GM12864 (cell line): Measurements from ENCODE around the gene CNGA3.

Source experiments
- DNase-seq: peaks from one replicate; pipeline ENCODE4 v3.0.0-alpha.2; 2011; ENCODE audit warnings: low read depth
- H3K4me3 ChIP-seq: 2 replicates; pipeline ENCODE4 v1.5.1; 2011; ENCODE audit warnings: mild to moderate bottlenecking, low read depth, low read length, control low read depth
- TF ChIP-seq, protein P1 (sequence below): IDR thresholded peaks from 2 replicates; pipeline ENCODE4 v1.5.1; 2011; ENCODE audit warnings: low read depth, mild to moderate bottlenecking, moderate library complexity, low read length, control low read depth, inconsistent platforms; ENCODE audit errors: missing control alignments

The CNGA3 gene

GRCh38 chr2:98389251-98389605 lies 43.0 kb downstream of the CNGA3 start:
- no peak overlapping the region for H3K4me3 ChIP-seq
- TF ChIP-seq, protein P1, sequence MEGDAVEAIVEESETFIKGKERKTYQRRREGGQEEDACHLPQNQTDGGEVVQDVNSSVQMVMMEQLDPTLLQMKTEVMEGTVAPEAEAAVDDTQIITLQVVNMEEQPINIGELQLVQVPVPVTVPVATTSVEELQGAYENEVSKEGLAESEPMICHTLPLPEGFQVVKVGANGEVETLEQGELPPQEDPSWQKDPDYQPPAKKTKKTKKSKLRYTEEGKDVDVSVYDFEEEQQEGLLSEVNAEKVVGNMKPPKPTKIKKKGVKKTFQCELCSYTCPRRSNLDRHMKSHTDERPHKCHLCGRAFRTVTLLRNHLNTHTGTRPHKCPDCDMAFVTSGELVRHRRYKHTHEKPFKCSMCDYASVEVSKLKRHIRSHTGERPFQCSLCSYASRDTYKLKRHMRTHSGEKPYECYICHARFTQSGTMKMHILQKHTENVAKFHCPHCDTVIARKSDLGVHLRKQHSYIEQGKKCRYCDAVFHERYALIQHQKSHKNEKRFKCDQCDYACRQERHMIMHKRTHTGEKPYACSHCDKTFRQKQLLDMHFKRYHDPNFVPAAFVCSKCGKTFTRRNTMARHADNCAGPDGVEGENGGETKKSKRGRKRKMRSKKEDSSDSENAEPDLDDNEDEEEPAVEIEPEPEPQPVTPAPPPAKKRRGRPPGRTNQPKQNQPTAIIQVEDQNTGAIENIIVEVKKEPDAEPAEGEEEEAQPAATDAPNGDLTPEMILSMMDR, result no peak
- DNase-seq, result no peak

DNA sequence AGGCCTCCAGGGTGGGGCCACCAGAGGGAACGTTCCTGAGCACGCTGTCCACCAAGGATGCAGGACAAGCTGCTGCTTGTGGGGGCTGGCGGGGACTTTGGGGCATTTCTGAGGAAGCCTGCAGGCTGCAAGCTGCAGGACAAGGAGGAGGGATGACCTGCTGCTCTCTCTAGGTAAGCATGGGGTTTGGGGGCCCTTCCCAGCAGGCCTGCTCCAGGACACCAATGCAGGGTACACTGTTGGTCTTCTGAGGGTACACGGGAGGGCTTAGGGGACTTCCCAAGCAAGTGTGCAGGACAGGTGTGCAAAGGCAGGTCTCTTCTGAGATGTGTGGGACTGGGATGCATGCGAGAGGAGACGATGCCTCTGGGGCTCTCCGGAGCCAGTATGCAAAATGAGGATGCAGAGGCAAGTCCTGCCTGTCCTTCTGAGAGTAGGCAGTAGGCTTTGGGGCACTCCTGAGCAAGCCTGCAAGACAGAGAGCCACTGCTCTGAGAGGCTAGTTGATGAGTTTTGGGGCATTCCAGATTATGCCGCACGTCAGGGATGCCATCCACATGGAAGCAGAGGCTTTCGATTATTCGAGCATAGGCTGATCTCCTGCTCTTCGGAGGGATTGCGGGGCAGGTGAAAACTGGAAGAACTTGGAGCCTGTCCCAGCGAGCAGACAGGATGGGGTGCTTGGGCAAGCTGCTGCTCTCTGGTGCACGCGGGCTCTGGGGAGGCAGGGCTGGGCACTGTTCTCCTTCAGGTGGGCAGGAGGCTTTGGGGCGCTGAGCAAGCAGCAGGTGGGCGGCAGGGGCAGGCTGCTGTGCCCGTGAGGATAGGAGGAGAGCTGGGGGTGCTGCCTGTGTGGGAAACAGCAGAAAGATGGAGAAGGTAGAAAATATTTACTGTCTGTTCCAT lies 44.6 kb downstream of the CNGA3 start:
- no peak overlapping the region for H3K4me3 ChIP-seq
- TF ChIP-seq, protein P1, result no peak
- no peak for DNase-seq

GRCh38 chr2:98391581-98392270 lies 45.5 kb downstream of the CNGA3 start:
- TF ChIP-seq, protein P1, result no peak
- H3K4me3 ChIP-seq, result no peak overlapping the region
- no peak for DNase-seq

- H3K4me3 ChIP-seq, result no peak overlapping the region
- TF ChIP-seq, protein P1, result no peak
- DNase-seq, result no peak
Observed at GRCh38 chr2:98393354-98393753, 47.1 kb downstream of the CNGA3 start.

GRCh38 chr2:98394595-98395153 lies 48.4 kb downstream of the CNGA3 start:
- DNase-seq, result no peak
- TF ChIP-seq, protein P1, result no peak
- no peak overlapping the region for H3K4me3 ChIP-seq

DNA sequence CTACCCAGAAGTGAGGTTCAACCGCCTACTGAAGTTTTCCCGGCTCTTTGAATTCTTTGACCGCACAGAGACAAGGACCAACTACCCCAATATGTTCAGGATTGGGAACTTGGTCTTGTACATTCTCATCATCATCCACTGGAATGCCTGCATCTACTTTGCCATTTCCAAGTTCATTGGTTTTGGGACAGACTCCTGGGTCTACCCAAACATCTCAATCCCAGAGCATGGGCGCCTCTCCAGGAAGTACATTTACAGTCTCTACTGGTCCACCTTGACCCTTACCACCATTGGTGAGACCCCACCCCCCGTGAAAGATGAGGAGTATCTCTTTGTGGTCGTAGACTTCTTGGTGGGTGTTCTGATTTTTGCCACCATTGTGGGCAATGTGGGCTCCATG lies 49.7 kb downstream of the CNGA3 start:
- H3K4me3 ChIP-seq, result no peak overlapping the region
- TF ChIP-seq, protein P1, result no peak
- no peak for DNase-seq
